ENCODE data around the gene BRAT1.

- TF ChIP-seq CTCF (conservative IDR thresholded peaks at IDR 0.05 in 1 of 2, IDR thresholded peaks at IDR 0.05 in 1 of 2; ENCODE audit: low read depth in 1 of 2, low read length in 2 of 2): no peak
- no peak for TF ChIP-seq EZH2 (IDR thresholded peaks at IDR 0.05; ENCODE audit: low read length, missing control alignments)
Measured at GRCh38 chr7:2570021-2570420, 14.7 kb upstream of the BRAT1 start.

All from fibroblast of lung (primary cell).